Measurements from ENCODE around the gene RBMS2. TPM values are rescaled to one million over a fixed set of nuclear protein-coding genes. Genes with fewer than 3 reads are reported as not detected.

The RBMS2 gene
- total RNA-seq, 1 experiment from 2014 or later = 40.8 TPM

DNA sequence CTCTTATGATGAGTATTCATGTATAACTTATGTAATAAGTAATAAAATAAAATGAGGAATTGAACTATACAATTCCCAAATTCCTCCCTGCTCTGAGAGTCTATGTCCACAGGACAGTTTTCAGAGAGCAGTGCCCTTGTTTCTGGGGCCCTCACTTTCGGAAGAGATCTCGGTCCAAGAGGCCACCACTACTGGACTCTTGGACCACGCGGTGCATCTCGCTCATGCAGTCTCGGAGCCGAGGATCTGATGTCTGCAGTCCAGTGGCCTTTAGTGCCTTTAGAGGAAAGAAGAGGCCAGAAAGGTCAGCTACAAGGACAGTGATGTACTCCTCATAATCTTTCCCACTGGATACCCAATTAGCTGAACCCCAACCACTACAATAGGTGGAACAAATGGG, 42.0 kb upstream of the RBMS2 start:
- H3K4me3 ChIP-seq (replicated peaks in 1 of 2; ENCODE audit: low read depth in 1 of 2, low read length in 2 of 2) = no peak overlapping the region
- no peaks in the 10 kb centered on the region for H4K20me1 ChIP-seq (ENCODE audit: insufficient read depth)
- no peak for TF ChIP-seq ZNF274 (IDR thresholded peaks at IDR 0.05; ENCODE audit: low read depth, low read length)
- no peak for TF ChIP-seq SIN3A (IDR thresholded peaks at IDR 0.05; ENCODE audit: low read depth)
- no peak for TF ChIP-seq EGR1 (IDR thresholded peaks at IDR 0.05; ENCODE audit: low read depth)
- no TSS peak for BruUV-seq (replicated peaks)
- ATAC-seq (no peak), DNase-seq (ENCODE audit: low read depth, low spot score) (no peak)
- CTCF ChIA-PET = no interaction called here
- H3K4me2 ChIP-seq (ENCODE audit: low read length) = no peak overlapping the region
- RAD21 ChIA-PET (ENCODE audit: low non-redundant PET in 1 of 2, low total read pairs in 2 of 2, uncharacterized antibody in 2 of 2, unreplicated experiment in 2 of 2) = no interaction called here
- POLR2A ChIA-PET = no interaction called here
- no peaks in the 10 kb centered on the region for H3K9me2 ChIP-seq (ENCODE audit: insufficient read depth)
- no peaks in the 10 kb centered on the region for H3K36me3 ChIP-seq (ENCODE audit: control insufficient read depth in 1 of 2, insufficient read depth in 2 of 2, low read length in 2 of 2)
- intact Hi-C loops (cut with micrococcal nuclease) = no loop called here
- no peaks in the 10 kb centered on the region for H3K27me3 ChIP-seq (ENCODE audit: insufficient read depth, low read length)
- H3K79me2 ChIP-seq (ENCODE audit: insufficient read depth, low read length) = no peaks in the 10 kb centered on the region
- no peak overlapping the region for H3K27ac ChIP-seq (ENCODE audit: low read depth, low read length)
- no peak overlapping the region for H2AFZ ChIP-seq (ENCODE audit: low read depth, low read length, poor library complexity, severe bottlenecking)
- no peak overlapping the region for H3K9ac ChIP-seq (ENCODE audit: low read length)
- peaks cover 0 to 10% of the 10 kb centered on the region in 2 experiments; a peak in 1 of 4 replicates for H3K4me1 ChIP-seq (ENCODE audit: control insufficient read depth in 1 of 2, insufficient read depth in 2 of 2, low read length in 2 of 2)
- no peaks in the 10 kb centered on the region for H3K9me3 ChIP-seq (ENCODE audit: control insufficient read depth in 1 of 2, insufficient read depth in 1 of 2, low read depth in 1 of 2, low read length in 2 of 2)

- peaks cover 0 to 10% of the 10 kb centered on the region in 2 experiments; a peak in 1 of 4 replicates for H3K4me1 ChIP-seq (ENCODE audit: control insufficient read depth in 1 of 2, insufficient read depth in 2 of 2, low read length in 2 of 2)
- TF ChIP-seq JUND (IDR thresholded peaks at IDR 0.05) (no peak), ELF1 (IDR thresholded peaks at IDR 0.05; ENCODE audit: borderline replicate concordance, low read depth) (no peak), SIN3A (IDR thresholded peaks at IDR 0.05; ENCODE audit: low read depth) (no peak), TCF7L2 (IDR thresholded peaks at IDR 0.05; ENCODE audit: borderline replicate concordance, extremely low read depth, insufficient read depth, insufficient read length) (no peak), SP1 (IDR thresholded peaks at IDR 0.05; ENCODE audit: low read depth) (no peak), ZNF274 (IDR thresholded peaks at IDR 0.05; ENCODE audit: low read depth, low read length) (no peak), POLR2AphosphoS5 (IDR thresholded peaks at IDR 0.05; ENCODE audit: low read depth, low read length) (no peak)
- TF ChIP-seq, protein P1, sequence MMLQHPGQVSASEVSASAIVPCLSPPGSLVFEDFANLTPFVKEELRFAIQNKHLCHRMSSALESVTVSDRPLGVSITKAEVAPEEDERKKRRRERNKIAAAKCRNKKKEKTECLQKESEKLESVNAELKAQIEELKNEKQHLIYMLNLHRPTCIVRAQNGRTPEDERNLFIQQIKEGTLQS (IDR thresholded peaks at IDR 0.05) = no peak
- TF ChIP-seq, protein P2, sequence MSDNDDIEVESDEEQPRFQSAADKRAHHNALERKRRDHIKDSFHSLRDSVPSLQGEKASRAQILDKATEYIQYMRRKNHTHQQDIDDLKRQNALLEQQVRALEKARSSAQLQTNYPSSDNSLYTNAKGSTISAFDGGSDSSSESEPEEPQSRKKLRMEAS (IDR thresholded peaks at IDR 0.05) = no peak
- RAD21 ChIA-PET (ENCODE audit: low non-redundant PET in 1 of 2, low total read pairs in 2 of 2, uncharacterized antibody in 2 of 2, unreplicated experiment in 2 of 2) = no interaction called here
- no peak overlapping the region for H3K27ac ChIP-seq (ENCODE audit: low read depth, low read length)
- intact Hi-C loops (cut with micrococcal nuclease) = no loop called here
- H3K36me3 ChIP-seq (ENCODE audit: control insufficient read depth in 1 of 2, insufficient read depth in 2 of 2, low read length in 2 of 2) = no peaks in the 10 kb centered on the region
- no peaks in the 10 kb centered on the region for H3K9me2 ChIP-seq (ENCODE audit: insufficient read depth)
- no peaks in the 10 kb centered on the region for H3K79me2 ChIP-seq (ENCODE audit: insufficient read depth, low read length)
- H3K4me3 ChIP-seq (replicated peaks in 1 of 2; ENCODE audit: low read depth in 1 of 2, low read length in 2 of 2) = no peak overlapping the region
- H2AFZ ChIP-seq (ENCODE audit: low read depth, low read length, poor library complexity, severe bottlenecking) = no peak overlapping the region
- H3K27me3 ChIP-seq (ENCODE audit: insufficient read depth, low read length) = no peaks in the 10 kb centered on the region
- no peak overlapping the region for H3K4me2 ChIP-seq (ENCODE audit: low read length)
- no peaks in the 10 kb centered on the region for H3K9me3 ChIP-seq (ENCODE audit: control insufficient read depth in 1 of 2, insufficient read depth in 1 of 2, low read depth in 1 of 2, low read length in 2 of 2)
- CTCF ChIA-PET = no interaction called here
- no TSS peak for BruUV-seq (replicated peaks)
- DNase-seq (ENCODE audit: low read depth, low spot score) = no peak
- no peak overlapping the region for H3K9ac ChIP-seq (ENCODE audit: low read length)
- POLR2A ChIA-PET = no interaction called here
- H4K20me1 ChIP-seq (ENCODE audit: insufficient read depth) = no peaks in the 10 kb centered on the region
- ATAC-seq = no peak
Observed at GRCh38 chr12:56484566-56484965, 37.1 kb upstream of the RBMS2 start.
